Peyer's patch (tissue), 4 donors: ENCODE results near the gene UCK2. TPM values are rescaled to one million over a fixed set of nuclear protein-coding genes. Genes with fewer than 3 reads are reported as not detected.
A peak's percentile ranks its signal among the peaks of the same experiment; 100 is the strongest.

Source experiments
- DNase-seq, 3 donors: peaks; one replicate each; pipeline ENCODE4 v3.0.0-alpha.2; 2017 to 2019
- H3K27ac ChIP-seq, 4 donors: fragments of 200-600 bp; sonication (generic); one replicate each; pipeline ENCODE4 v1.5.1; 2016 to 2019
- H3K27me3 ChIP-seq, 2 donors: fragments of 200-600 bp; sonication (generic); one replicate each; pipeline ENCODE4 v1.5.1; 2019
- H3K36me3 ChIP-seq, 3 donors: fragments of 200-600 bp; sonication (generic); one replicate each; pipeline ENCODE4 v1.5.1; 2016 to 2019
- H3K4me1 ChIP-seq, 4 donors: fragments of 200-600 bp; sonication (generic); one replicate each; pipeline ENCODE4 v1.5.1; 2016 to 2019
- H3K4me3 ChIP-seq, 4 donors: fragments of 200-600 bp; sonication (generic); 1 replicate in 3 of 4; 2 replicates in 1 of 4; pipeline ENCODE4 v1.5.1; 2016 to 2019; ENCODE audit warnings: mild to moderate bottlenecking in 1 of 4
- H3K9me3 ChIP-seq, 4 donors: fragments of 200-600 bp; sonication (generic); one replicate each; pipeline ENCODE4 v1.5.1; 2016 to 2019; ENCODE audit warnings: mild to moderate bottlenecking in 1 of 4
- CTCF ChIP-seq, 6 experiments: fragments of 450-650 bp in 4 of 6; fragments of 200-600 bp in 2 of 6; sonication (generic) in 1 of 6; IDR thresholded peaks; one replicate each; pipeline ENCODE4 v1.5.1; 2017 to 2019; ENCODE audit warnings: antibody characterized with exemption in 6 of 6, mild to moderate bottlenecking in 3 of 6, moderate library complexity in 1 of 6
- POLR2A ChIP-seq, 2 donors: fragments of 450-650 bp; IDR thresholded peaks; one replicate each; pipeline ENCODE4 v1.5.1; 2017; ENCODE audit warnings: antibody characterized with exemption in 2 of 2, mild to moderate bottlenecking in 2 of 2, moderate library complexity in 2 of 2
- total RNA-seq, 4 donors: library from RNA; depleted of rRNA; stranded (reverse); fragments of >200 nt; gene quantifications; one replicate each; pipeline ENCODE4 v1.1.0, GENCODE V29; 2016

UCK2 gene
- total RNA-seq, 4 donors from 2014 or later: 36.3 to 117 (median 84.7) TPM

- no peaks in the 10 kb centered on the region for H3K9me3 ChIP-seq
- no peak for TF ChIP-seq POLR2A (IDR thresholded peaks at IDR 0.05)
- no peak for TF ChIP-seq CTCF (IDR thresholded peaks at IDR 0.05)
- peaks cover 0 to 12% (median 0%) of the 10 kb centered on the region in 3 donors for H3K36me3 ChIP-seq
- H3K27ac ChIP-seq: peak overlapping the region in 2 of 4 donors; percentile 74 to 89
- no peaks in the 10 kb centered on the region for H3K27me3 ChIP-seq
- peaks cover 0 to 23% (median 3%) of the 10 kb centered on the region in 4 donors for H3K4me1 ChIP-seq
- peak in 1 of 3 donors; percentile 17 for DNase-seq
- H3K4me3 ChIP-seq: no peak overlapping the region
Observed at GRCh38 chr1:165912638-165913037, 85.2 kb downstream of the UCK2 start.

- no peak overlapping the region for H3K4me3 ChIP-seq
- peak in 2 of 3 donors; percentile 53 to 87 for DNase-seq
- no peak overlapping the region for H3K27ac ChIP-seq
- H3K4me1 ChIP-seq: peaks cover 0 to 23% (median 3%) of the 10 kb centered on the region in 4 donors
- no peaks in the 10 kb centered on the region for H3K9me3 ChIP-seq
- no peak for TF ChIP-seq POLR2A (IDR thresholded peaks at IDR 0.05)
- peak; percentile 68 to 99 (median 92) for TF ChIP-seq CTCF (IDR thresholded peaks at IDR 0.05)
- no peaks in the 10 kb centered on the region for H3K36me3 ChIP-seq
- no peaks in the 10 kb centered on the region for H3K27me3 ChIP-seq
Observed at GRCh38 chr1:165914136-165914798, 86.9 kb downstream of the UCK2 start.

DNA sequence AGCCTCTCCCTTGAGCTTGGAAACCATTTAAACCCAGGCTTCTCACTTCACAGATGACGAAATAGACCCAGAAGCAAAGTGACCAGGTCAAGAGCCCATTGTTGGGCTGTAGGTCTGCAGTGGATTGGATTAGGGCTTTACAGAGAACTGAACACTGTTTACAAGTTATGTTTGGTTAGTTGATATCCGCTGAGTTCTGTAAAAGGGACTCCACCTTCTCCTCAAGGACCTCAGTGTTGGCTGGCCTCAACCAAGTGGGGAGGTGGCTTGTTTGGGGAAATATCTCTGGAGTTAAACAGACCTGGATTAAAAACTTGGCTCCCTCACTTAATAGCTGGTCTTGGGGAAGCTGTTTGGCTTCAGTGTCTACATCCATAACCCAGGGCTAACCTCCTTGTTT lies 88.1 kb downstream of the UCK2 start:
- TF ChIP-seq CTCF (IDR thresholded peaks at IDR 0.05) (no peak), POLR2A (IDR thresholded peaks at IDR 0.05) (no peak)
- H3K4me1 ChIP-seq: peaks cover 0 to 13% (median 0%) of the 10 kb centered on the region in 4 donors
- no peak overlapping the region for H3K27ac ChIP-seq
- no peak overlapping the region for H3K4me3 ChIP-seq
- DNase-seq: no peak
- H3K27me3 ChIP-seq: no peaks in the 10 kb centered on the region
- H3K9me3 ChIP-seq: no peaks in the 10 kb centered on the region
- no peaks in the 10 kb centered on the region for H3K36me3 ChIP-seq

GRCh38 chr1:165915932-165916348 lies 88.5 kb downstream of the UCK2 start:
- Histone ChIP-seq H3K4me1 (peaks cover 0 to 11% (median 0%) of the 10 kb centered on the region in 4 donors), H3K27ac (no peak overlapping the region), H3K36me3 (no peaks in the 10 kb centered on the region), H3K9me3 (no peaks in the 10 kb centered on the region), H3K4me3 (no peak overlapping the region), H3K27me3 (no peaks in the 10 kb centered on the region)
- TF ChIP-seq POLR2A (IDR thresholded peaks at IDR 0.05) (no peak), CTCF (IDR thresholded peaks at IDR 0.05) (no peak)
- no peak for DNase-seq

DNA sequence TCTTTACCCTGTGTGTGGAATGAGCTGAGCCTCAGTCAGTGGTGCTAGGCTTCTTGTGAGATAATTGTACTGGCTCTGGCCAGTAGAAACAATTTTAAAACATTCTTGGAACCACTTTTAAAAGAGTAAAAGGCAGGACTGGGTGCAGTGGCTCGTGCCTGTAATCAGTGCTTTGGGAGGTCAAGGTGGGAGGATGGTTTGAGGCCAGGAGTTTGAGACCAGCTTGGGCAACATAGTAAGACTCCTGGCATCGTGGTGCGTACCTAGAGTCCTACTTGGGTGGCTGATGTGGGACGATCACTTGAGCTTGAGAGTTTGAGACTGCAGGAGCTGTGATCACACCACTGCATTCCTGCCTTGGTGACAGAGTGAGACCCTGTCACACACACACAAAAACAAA lies 89.8 kb downstream of the UCK2 start:
- H3K36me3 ChIP-seq: no peaks in the 10 kb centered on the region
- TF ChIP-seq CTCF (IDR thresholded peaks at IDR 0.05) (no peak), POLR2A (IDR thresholded peaks at IDR 0.05) (no peak)
- H3K4me3 ChIP-seq: no peak overlapping the region
- DNase-seq: no peak
- no peaks in the 10 kb centered on the region for H3K9me3 ChIP-seq
- H3K4me1 ChIP-seq: peaks cover 0 to under 1% (median 0%) of the 10 kb centered on the region in 4 donors
- H3K27me3 ChIP-seq: no peaks in the 10 kb centered on the region
- no peak overlapping the region for H3K27ac ChIP-seq
